DMS 273 treated with DMSO at 0.1 percent for 48 hours (cell line): ENCODE measurements around the gene SLC16A7.
A peak's percentile ranks its signal among the peaks of the same experiment; 100 is the strongest.
"Not testable (repeated sequence)": the region's sequence is repeated elsewhere in the genome, so short reads cannot be mapped to it uniquely, and the experiment has no call there.

ENCODE experiments used
- DNase-seq: peaks from one replicate; lab custom pipeline; 2025; lab: John Stamatoyannopoulos, UW

Gene SLC16A7, protein sequence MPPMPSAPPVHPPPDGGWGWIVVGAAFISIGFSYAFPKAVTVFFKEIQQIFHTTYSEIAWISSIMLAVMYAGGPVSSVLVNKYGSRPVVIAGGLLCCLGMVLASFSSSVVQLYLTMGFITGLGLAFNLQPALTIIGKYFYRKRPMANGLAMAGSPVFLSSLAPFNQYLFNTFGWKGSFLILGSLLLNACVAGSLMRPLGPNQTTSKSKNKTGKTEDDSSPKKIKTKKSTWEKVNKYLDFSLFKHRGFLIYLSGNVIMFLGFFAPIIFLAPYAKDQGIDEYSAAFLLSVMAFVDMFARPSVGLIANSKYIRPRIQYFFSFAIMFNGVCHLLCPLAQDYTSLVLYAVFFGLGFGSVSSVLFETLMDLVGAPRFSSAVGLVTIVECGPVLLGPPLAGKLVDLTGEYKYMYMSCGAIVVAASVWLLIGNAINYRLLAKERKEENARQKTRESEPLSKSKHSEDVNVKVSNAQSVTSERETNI

DNA sequence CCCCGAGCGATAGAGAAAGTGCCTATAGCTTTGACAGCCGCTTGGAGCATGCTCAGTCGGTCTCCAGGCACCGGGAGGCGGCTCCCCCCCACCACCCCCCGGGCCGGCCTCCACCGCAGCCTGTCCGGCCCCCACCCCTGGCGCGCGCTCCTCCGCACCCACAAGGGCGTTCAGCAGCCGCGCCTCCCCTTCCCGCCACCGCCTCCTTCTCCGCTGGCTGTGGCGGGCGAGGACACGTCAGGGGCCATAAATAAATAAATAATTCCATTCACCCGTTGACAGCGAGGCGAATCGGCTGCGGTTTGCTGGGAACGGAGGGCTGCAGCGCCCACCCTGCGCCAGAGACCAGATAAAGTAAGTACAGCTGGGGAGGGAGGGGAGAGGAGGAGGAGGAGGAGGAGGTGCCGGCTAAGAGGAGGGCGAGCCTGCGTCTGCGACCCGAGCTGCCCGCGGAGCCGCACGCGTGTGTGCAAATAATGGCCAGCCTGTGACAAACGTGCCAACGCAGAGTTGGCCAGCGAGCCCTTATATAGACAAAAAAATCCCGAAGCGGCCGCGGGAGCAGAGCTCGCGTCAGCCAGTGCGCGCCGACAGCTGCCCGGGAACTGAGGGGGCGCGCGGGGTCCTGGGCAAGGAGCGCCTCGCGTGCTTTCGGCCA lies at the start of gene SLC16A7:
Gene SLC16A7, plus strand, starts transcription at position 147 of the 658 bp plus-strand sequence. CDS start 108,773 bp downstream, outside the sequence.
- peak; percentile 90 for DNase-seq

DNA sequence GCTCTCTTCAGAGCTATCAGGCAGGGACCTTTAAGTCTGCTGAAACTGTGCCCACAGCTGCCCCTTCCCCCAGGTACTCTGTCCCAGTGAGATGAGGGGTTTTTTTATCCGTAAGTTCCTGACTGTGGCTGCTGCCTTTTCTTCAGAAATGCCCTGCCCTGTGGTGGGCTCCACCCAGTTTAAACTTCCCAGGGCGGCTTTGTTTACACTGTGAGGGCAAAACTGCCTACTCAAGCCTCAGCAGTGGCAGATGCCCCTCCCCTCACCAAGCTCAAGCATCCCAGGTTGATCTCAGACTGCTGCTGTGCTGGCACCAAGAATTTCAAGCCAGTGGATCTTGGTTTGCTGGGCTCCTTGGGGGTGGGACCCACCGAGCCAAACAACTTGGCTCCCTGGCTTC lies 46.9 kb upstream of the SLC16A7 start:
- DNase-seq: no peak

DNA sequence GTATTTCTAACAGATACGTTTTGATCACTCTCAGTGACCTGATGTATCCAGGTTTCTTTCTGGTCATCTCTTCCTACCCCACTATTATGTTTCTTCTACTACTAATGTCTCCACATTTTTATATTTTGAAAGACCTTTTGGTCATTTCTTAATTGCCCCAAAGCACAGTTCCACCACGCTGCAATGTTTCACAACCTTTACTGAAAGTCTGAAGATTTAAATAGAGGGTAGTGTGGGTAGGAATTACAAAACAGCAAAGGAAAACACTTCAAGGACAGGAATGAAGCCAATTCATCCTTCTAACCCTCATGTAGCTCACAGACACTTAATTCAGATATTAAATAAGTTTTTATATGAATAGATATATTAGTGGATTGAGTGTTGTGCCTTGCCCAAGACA lies 36.1 kb upstream of the SLC16A7 start:
- no peak for DNase-seq

GRCh38 chr12:59570145-59570544 lies 25.7 kb upstream of the SLC16A7 start:
- no peak for DNase-seq

GRCh38 chr12:59574406-59574805 lies 21.4 kb upstream of the SLC16A7 start:
- DNase-seq: no peak

- DNase-seq: no peak
These were observed 20.0 kb upstream of the SLC16A7 start for GRCh38 chr12:59575826-59576225.

GRCh38 chr12:59578254-59578653 lies 17.6 kb upstream of the SLC16A7 start:
- no peak for DNase-seq

- no peak for DNase-seq
These were observed 16.2 kb upstream of the SLC16A7 start for GRCh38 chr12:59579631-59580030.

- no peak for DNase-seq
These were observed 15.8 kb upstream of the SLC16A7 start for GRCh38 chr12:59580050-59580449.

DNA sequence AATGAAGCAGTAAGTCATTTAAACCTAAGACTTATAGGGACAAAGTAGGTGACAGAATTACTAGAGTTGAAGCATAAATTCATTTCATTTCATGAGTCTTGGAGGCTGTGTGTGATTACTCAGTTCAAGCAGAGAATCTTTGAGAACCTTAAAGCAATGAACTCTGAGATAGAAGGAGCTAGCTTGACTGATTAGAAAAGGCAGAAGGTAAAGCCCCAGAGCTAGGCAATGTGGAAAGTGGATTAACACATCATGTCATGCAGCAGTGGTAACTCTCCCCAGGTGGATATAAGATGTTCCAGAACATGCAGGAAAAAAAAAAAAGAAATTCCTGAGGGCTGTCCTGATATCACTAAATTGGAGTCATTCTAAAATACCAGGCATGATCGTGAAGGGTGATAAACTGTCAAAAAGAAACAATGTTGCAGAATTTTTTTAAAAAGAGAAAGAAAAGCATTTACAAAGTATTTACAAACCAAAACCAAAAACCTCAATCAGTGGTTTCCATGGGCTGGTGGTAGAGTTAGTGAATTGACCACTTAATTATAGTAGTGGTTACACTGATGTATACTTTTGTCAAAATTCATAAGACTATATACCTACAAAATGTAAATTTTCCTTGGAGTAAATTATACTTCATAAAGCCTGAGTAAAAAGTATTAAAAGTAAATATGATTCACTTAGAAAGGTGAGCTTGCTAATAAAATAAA lies 12.7 kb upstream of the SLC16A7 start:
- DNase-seq: no peak

DNA sequence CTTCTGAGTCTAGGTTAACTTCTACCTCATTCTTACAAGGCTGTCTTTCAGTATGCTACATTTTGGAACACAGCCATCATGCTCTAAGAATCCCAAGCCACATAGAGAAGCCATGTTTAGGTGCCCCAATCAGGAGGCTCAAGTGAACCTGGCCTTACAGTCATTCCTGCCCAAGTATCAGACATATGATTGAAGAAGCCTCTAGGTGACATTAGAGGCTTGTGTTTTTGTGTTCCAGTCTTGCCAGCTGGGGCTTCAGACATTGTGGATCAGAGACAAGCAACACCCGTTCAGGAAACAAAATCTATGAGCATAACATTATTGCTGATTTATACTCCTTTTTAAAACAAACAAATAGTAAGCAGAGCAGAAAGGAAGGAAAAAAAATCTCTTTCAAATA lies 8.1 kb upstream of the SLC16A7 start:
- no peak for DNase-seq

GRCh38 chr12:59593761-59594160 lies 2.1 kb upstream of the SLC16A7 start:
- DNase-seq: no peak

DNA sequence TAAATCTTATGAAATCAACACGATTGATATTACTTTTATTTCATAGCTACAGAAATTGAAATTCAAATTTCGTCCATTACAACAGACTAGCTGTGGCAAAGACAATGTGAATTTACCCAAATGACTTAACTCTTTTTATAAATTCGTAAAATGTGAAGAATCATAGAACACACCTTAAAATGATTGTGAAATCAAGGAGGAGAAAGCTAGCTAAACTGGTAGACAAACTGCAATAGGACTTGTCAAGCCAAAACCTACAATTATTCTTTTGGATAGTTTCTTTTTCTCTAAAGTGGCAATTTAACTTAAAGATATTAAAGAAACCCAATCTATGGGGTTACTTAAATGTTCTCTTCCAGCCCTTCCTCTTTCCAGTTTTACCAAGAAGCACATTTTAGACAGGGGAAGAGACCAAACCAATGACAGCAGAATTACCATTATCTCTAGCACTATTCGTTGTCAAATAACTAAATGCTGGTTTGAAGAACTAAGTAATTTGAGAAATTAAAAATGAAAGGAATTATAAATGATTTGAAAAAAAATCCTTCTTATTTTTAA lies 807 bp upstream of the SLC16A7 start:
- no peak for DNase-seq

DNA sequence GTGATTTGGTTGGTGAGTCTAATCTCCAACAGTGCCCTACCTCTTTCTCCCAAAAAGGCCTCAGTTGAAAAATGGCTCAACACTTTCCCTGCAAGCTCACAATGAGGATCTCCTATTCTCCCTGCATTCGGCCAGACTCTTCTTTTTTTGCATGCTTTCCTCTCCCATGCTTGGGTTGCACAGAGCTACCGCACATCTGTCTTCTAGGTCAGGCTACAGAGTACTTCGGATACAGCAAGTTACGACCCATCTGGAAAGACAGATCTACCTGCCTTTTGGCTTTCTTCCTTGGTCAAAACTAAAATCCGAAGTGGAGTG lies 305 bp upstream of the SLC16A7 start:
- DNase-seq: no peak

DNA sequence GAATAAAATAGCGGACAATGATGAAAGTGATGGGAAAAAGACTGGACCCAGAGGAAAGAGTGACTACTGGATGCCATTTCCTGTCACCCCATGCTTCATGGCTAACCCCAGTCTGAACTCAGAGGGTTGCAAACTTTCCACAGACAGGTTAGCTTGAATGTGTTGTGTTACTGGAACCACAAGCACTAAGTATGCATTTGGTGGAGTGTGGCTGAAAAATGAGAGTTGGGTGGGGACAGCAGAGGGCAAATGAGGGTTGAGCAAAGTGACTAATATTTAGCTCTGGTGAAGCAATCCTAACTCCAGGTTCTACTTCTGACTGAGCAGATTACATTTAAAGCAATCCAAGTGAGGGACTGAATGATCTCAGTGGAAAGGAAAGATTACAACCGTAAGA lies 1.6 kb downstream of the SLC16A7 start:
- DNase-seq: peak; percentile 31

DNA sequence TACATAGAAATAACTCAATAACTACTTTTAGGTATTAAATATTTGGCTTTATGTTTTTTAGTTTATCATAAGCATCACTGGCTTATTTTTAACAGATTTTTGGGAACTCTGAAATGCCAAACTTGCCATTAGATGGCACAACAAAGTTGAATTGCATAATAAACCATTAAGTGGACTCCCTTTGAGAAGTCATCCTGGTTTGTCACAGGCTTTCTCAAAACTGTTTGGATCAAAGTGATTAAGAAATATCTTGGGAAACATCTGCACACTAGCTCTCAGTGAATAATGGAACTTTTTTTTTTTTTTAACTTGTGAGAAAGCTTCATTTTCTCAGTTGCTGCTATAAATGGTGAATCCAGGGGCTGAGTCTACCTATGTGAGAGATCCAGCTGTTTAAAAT lies 4.3 kb downstream of the SLC16A7 start:
- no peak for DNase-seq

DNA sequence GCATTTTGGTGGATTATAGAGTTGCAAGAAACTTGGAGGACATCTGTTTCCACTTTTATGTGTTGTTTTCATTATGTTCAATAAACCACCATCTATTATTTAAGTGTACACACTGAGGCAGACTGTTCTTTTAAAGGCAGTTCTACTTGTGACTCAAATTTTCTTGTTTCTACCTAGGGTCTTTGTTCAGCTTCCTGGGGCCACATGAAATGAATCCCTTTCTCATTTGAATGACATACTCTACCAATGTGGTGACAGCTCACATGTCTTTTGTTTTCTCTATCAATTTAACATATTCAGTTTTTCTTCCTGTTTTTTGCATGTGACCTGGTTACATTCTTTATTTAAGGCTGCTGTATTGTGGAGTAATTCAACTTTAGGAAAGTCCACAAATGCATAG lies 7.9 kb downstream of the SLC16A7 start:
- no peak for DNase-seq

DNA sequence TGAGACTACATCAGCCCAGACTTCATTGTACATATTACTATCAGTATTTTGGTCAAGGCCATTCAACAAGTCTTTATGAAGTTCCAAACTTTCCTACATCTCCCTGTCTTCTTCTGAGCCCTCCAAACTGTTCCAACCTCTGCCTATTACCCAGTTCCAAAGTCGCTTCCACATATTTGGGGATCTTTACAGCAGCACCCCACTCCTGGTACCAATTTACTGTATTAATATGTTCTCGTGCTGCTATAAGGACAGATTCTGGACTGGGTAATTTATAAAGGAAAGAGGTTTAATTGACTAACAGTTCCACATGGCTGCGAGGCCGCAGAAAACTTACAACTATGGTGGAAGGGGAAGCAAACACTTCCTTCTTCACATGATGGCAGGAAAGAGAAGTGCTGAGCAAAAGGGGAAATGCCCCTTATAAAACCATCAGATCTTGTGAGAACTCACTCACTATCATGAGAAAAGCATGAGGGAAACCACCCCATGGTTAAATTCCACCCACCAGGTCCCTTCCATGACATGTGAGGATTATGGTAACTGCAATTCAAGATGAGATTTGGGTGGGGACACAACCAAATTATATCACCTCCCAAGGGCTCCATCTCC lies 17.1 kb downstream of the SLC16A7 start:
- not testable (repeated sequence) for DNase-seq

GRCh38 chr12:59615392-59616165 lies 19.8 kb downstream of the SLC16A7 start:
- DNase-seq: no peak

DNA sequence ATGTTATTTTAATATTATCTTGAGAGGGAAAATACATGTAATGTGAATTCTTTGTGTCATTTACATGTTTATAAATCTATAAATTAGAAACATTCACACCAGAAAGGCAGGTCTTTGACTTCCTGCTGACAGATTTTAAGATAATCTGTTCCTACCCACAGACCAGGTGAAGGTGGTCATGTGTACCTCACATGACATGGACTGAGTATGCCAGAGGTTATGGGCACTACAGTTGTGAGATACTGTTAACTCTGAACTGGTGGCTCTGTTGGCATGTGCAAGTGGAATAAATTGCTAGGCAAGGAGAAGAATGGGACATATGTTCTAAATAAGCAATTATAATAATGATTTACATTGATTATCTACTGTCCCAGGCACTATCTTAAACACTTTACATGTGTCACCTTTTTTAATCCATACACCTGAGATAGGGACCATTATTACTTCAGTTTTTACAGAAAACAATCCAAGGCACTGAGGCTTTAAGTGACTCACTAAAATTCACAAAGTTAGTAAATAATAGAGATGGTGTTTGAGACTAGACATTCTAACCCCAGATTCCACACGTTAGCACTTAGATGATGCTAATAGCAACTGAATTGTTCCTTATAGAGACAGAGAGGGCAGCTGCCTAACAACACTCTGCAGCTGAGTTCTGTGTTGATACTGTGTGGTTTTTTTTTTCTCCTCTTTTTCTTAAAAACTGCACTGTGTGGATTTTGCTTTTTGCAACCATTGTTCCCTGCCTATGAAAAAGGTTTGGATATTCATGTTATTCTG lies 23.8 kb downstream of the SLC16A7 start:
- no peak for DNase-seq

GRCh38 chr12:59620326-59620725 lies 24.5 kb downstream of the SLC16A7 start:
- DNase-seq: no peak
